SK-N-SH (cell line): ENCODE measurements around the gene GABRB1. TPM values are rescaled to one million over a fixed set of nuclear protein-coding genes. Genes with fewer than 3 reads are reported as not detected.

ENCODE experiments used
- CTCF ChIA-PET: fragments of 300-600, 350-600 bp; formaldehyde crosslinking; extraction: SDS; loops from one replicate; lab custom pipeline; 2021; lab: Yijun Ruan, JAX
- POLR2A ChIA-PET: fragments of 350-600 bp; sonication (Branson Sonifier 250); formaldehyde crosslinking; extraction: SDS; loops from one replicate; lab custom pipeline; 2020; ENCODE audit warnings: antibody characterized with exemption, inconsistent platforms; lab: Yijun Ruan, JAX
- DNase-seq: peaks from one replicate; pipeline ENCODE4 v3.0.0; 2012
- H2AFZ ChIP-seq: fragments of 200-600 bp; sonication (generic); 2 replicates; pipeline ENCODE4 v1.8.1; 2016; ENCODE audit warnings: antibody characterized with exemption, mild to moderate bottlenecking, low read depth
- H3F3A ChIP-seq: fragments of 200-600 bp; sonication (generic); replicated peaks from 2 replicates; pipeline ENCODE3; 2016; ENCODE audit warnings: antibody characterized with exemption, mild to moderate bottlenecking; ENCODE audit not compliant: insufficient read depth
- H3K27ac ChIP-seq, 2 experiments: fragments of 200-500 bp in 1 of 2; fragments of 200-600 bp in 1 of 2; sonication (Bioruptor generic) in 1 of 2; sonication (generic), shearing (Covaris generic) in 1 of 2; 2 replicates each; pipeline versions ENCODE4 v1.5.1 to v1.6.1; 2014 to 2016; ENCODE audit warnings: low read depth in 2 of 2, inconsistent platforms in 1 of 2, low read length in 1 of 2, mild to moderate bottlenecking in 1 of 2, mixed read lengths in 1 of 2
- H3K27me3 ChIP-seq: fragments of 200-600 bp; sonication (generic), shearing (Covaris generic); 2 replicates; pipeline ENCODE4 v1.6.1; 2016; ENCODE audit warnings: mixed run types; ENCODE audit not compliant: insufficient read depth
- H3K36me3 ChIP-seq, 2 experiments: fragments of 200-500 bp in 1 of 2; fragments of 200-600 bp in 1 of 2; sonication (Bioruptor generic) in 1 of 2; sonication (generic) in 1 of 2; replicated peaks in 1 of 2; 2 replicates each; pipeline versions ENCODE3 to v1.5.1; 2014 to 2016; ENCODE audit warnings: low read length in 1 of 2, mild to moderate bottlenecking in 1 of 2; ENCODE audit not compliant: insufficient read depth in 2 of 2, control insufficient read depth in 1 of 2
- H3K4me1 ChIP-seq, 2 experiments: fragments of 200-500 bp in 1 of 2; fragments of 200-600 bp in 1 of 2; sonication (Bioruptor generic) in 1 of 2; sonication (generic), shearing (Covaris generic) in 1 of 2; 2 replicates each; pipeline versions ENCODE4 v1.5.1 to v1.6.1; 2014 to 2016; ENCODE audit warnings: low read depth in 1 of 2, low read length in 1 of 2, mixed run types in 1 of 2; ENCODE audit not compliant: insufficient read depth in 2 of 2, control insufficient read depth in 1 of 2
- H3K4me2 ChIP-seq: fragments of 200-600 bp; sonication (generic), shearing (Covaris generic); 2 replicates; pipeline ENCODE4 v1.6.1; 2017; ENCODE audit warnings: mixed run types
- H3K4me3 ChIP-seq, 2 experiments: fragments of 200-500 bp in 1 of 2; fragments of 200-600 bp in 1 of 2; sonication (Bioruptor generic) in 1 of 2; sonication (generic), shearing (Covaris generic) in 1 of 2; 2 replicates each; pipeline versions ENCODE4 v1.5.1 to v1.8.1; 2014 to 2016; ENCODE audit warnings: low read depth in 2 of 2, inconsistent platforms in 1 of 2, low read length in 1 of 2, mild to moderate bottlenecking in 1 of 2, mixed read lengths in 1 of 2, moderate library complexity in 1 of 2
- H3K79me2 ChIP-seq: fragments of 200-600 bp; sonication (generic); 2 replicates; pipeline ENCODE4 v1.8.1; 2017; ENCODE audit warnings: mild to moderate bottlenecking; ENCODE audit not compliant: insufficient read depth
- H3K9ac ChIP-seq: fragments of 200-600 bp; sonication (generic); 2 replicates; pipeline ENCODE4 v1.6.1; 2017; ENCODE audit warnings: mixed run types
- H3K9me2 ChIP-seq: fragments of 200-600 bp; sonication (generic); 2 replicates; pipeline ENCODE4 v1.6.1; 2017; ENCODE audit warnings: mixed run types
- H3K9me3 ChIP-seq: fragments of 200-600 bp; sonication (generic); 2 replicates; pipeline ENCODE4 v1.6.1; 2017; ENCODE audit warnings: mixed run types, mild to moderate bottlenecking, moderate library complexity
- H4K20me1 ChIP-seq: fragments of 200-600 bp; sonication (generic); 2 replicates; pipeline ENCODE4 v1.6.1; 2017; ENCODE audit warnings: mild to moderate bottlenecking, mixed run types; ENCODE audit not compliant: insufficient read depth
- FOXJ3 ChIP-seq: sonication (generic); formaldehyde crosslinking; IDR thresholded peaks from 2 replicates; pipeline ENCODE4 v1.5.1; 2020; ENCODE audit warnings: mild to moderate bottlenecking, missing genetic modification reagents
- GABPA ChIP-seq: IDR thresholded peaks from 2 replicates; pipeline ENCODE4 v1.4.0; 2012; ENCODE audit warnings: low read depth, mild to moderate bottlenecking
- GATA2 ChIP-seq: sonication (generic); formaldehyde crosslinking; IDR thresholded peaks from 2 replicates; pipeline ENCODE4 v1.5.0; 2020; ENCODE audit warnings: mild to moderate bottlenecking, missing genetic modification reagents
- NFIC ChIP-seq: IDR thresholded peaks from 2 replicates; pipeline ENCODE4 v1.4.0; 2012; ENCODE audit warnings: borderline replicate concordance
- POLR2AphosphoS5 ChIP-seq: IDR thresholded peaks from 2 replicates; pipeline ENCODE4 v1.6.1; 2012; ENCODE audit warnings: low read depth, low read length
- TCF12 ChIP-seq: IDR thresholded peaks from 2 replicates; pipeline ENCODE4 v1.4.0; 2012
- TEAD4 ChIP-seq: IDR thresholded peaks from 2 replicates; pipeline ENCODE4 v1.4.0; 2012; ENCODE audit warnings: mild to moderate bottlenecking, borderline replicate concordance; ENCODE audit not compliant: insufficient read depth
- WGBS: methylation state at CpG from one replicate; pipeline ENCODE4 v1.1.6; 2017; ENCODE audit warnings: low lambda C conversion rate; 5-methylcytosine and 5-hydroxymethylcytosine counted together
- polyA plus RNA-seq, 3 experiments: library from polyadenylated mRNA; depleted of rRNA; stranded (reverse); fragments of >200 nt; gene quantifications; 2 replicates each; pipeline ENCODE4 v1.2.3, GENCODE V29; 2012
- TF ChIP-seq, protein P1 (sequence below): IDR thresholded peaks from 2 replicates; pipeline ENCODE4 v1.4.0; 2012; ENCODE audit warnings: low read depth
- TF ChIP-seq, protein P2 (sequence below): fragments of 150-350 bp; IDR thresholded peaks from 2 replicates; pipeline ENCODE4 v1.6.1; 2017; ENCODE audit warnings: antibody characterized with exemption, low read length, low read depth, borderline replicate concordance
- TF ChIP-seq, protein P3 (sequence below): IDR thresholded peaks from 2 replicates; pipeline ENCODE4; 2012

GABRB1 gene
- polyA plus RNA-seq, 1 of the 3 experiments (the other 2 are of a cell fraction): not detected

DNA sequence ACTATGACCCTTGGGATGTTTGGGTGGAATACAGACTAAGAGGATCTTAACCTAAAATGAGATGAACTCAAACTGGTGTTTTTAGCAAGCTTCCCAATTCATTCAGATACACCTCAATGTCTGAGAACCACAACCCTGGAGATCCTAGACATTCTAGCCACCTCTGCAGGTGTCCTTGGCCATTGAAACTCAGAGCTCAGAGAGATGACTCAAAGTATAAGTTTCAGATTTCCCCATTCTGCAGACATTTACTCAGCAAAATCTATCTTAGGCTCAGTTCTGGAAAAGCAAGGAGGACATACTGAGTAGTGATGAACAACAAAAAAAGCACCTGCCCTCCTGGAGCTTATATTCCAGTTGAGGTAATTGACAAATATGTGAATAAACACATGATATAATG lies 384.4 kb downstream of the GABRB1 start:
- no peak for DNase-seq
- no peaks in the 10 kb centered on the region for H3K9me2 ChIP-seq
- CTCF ChIA-PET: no interaction called here
- POLR2A ChIA-PET: no interaction called here
- H3K27ac ChIP-seq: no peak overlapping the region
- H3K36me3 ChIP-seq: no peaks in the 10 kb centered on the region
- no peaks in the 10 kb centered on the region for H3K79me2 ChIP-seq
- no peak overlapping the region for H3K9ac ChIP-seq
- H3F3A ChIP-seq: no peaks in the 10 kb centered on the region
- no peaks in the 10 kb centered on the region for H4K20me1 ChIP-seq
- no peak overlapping the region for H3K4me3 ChIP-seq
- no peaks in the 10 kb centered on the region for H3K9me3 ChIP-seq
- no peaks in the 10 kb centered on the region; the same call in 1 of the 2 replicates for H3K27me3 ChIP-seq
- H3K4me2 ChIP-seq: no peak overlapping the region
- H3K4me1 ChIP-seq: no peaks in the 10 kb centered on the region
- TF ChIP-seq, protein P1, sequence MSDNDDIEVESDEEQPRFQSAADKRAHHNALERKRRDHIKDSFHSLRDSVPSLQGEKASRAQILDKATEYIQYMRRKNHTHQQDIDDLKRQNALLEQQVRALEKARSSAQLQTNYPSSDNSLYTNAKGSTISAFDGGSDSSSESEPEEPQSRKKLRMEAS: no peak
- TF ChIP-seq TEAD4 (no peak), NFIC (no peak), GATA2 (CRISPR knock-in tag) (no peak)
- H2AFZ ChIP-seq: no peak overlapping the region

DNA sequence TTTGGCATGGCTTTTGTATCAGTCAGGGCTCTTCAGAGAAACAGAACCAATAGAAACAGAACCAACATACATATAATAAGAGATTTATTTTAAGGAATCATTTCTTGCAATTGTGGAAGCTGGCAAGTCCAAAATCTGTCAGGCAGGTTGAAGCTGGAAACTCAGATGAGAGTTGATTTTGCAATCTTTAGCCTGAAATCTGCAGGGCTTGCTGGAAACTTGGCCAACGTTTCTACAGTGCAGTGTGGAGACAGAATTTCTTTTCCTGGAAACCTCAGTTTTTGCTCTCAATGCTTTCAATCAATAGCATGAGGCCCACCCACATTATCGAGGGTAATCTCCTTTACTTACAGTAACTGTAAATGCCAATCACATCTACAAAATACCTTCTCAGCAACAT lies 386.8 kb downstream of the GABRB1 start:
- H3K79me2 ChIP-seq: no peaks in the 10 kb centered on the region
- ChIA-PET CTCF (no interaction called here), POLR2A (no interaction called here)
- no peaks in the 10 kb centered on the region for H3K4me1 ChIP-seq
- H3K27ac ChIP-seq: no peak overlapping the region
- H3K9me2 ChIP-seq: no peaks in the 10 kb centered on the region
- H3K36me3 ChIP-seq: no peaks in the 10 kb centered on the region
- H3K27me3 ChIP-seq: no peaks in the 10 kb centered on the region
- H3K9me3 ChIP-seq: no peaks in the 10 kb centered on the region
- no peak overlapping the region for H3K4me2 ChIP-seq
- DNase-seq: no peak
- no peak for TF ChIP-seq GABPA
- no peak for TF ChIP-seq TCF12
- no peak for TF ChIP-seq FOXJ3 (CRISPR knock-in tag)
- TF ChIP-seq POLR2AphosphoS5: no peak
- TF ChIP-seq, protein P2, sequence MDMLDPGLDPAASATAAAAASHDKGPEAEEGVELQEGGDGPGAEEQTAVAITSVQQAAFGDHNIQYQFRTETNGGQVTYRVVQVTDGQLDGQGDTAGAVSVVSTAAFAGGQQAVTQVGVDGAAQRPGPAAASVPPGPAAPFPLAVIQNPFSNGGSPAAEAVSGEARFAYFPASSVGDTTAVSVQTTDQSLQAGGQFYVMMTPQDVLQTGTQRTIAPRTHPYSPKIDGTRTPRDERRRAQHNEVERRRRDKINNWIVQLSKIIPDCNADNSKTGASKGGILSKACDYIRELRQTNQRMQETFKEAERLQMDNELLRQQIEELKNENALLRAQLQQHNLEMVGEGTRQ: no peak
- H3F3A ChIP-seq: no peaks in the 10 kb centered on the region
- H2AFZ ChIP-seq: no peak overlapping the region
- H3K4me3 ChIP-seq: no peak overlapping the region
- WGBS: 23% methylated on average over 2 of the region's 2 CpGs
- H3K9ac ChIP-seq: no peak overlapping the region
- no peaks in the 10 kb centered on the region for H4K20me1 ChIP-seq

DNA sequence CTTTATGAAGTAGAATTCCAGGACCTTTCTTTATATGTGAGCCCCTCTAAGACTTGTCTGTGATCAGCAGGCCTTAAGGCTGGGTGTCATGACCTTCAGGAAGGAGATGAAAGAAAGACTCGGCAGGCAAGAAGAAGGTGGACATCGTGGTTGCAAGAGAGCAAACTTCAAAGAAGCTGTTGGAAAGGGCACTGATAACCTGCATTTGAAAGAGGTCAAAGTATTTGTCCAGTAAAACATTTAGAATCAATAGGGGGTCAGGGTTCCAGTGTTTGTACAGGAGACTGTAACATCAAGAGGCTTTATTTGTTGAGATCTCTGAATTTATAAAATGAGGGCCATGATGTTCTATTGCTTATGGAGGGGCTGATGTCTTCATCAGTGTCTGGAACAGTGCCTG lies 387.9 kb downstream of the GABRB1 start:
- no peak overlapping the region for H3K9ac ChIP-seq
- no peaks in the 10 kb centered on the region for H3K79me2 ChIP-seq
- no peaks in the 10 kb centered on the region; the same call in 1 of the 2 replicates for H3K27me3 ChIP-seq
- no peak overlapping the region for H3K4me3 ChIP-seq
- H3F3A ChIP-seq: no peaks in the 10 kb centered on the region
- no peak overlapping the region for H3K4me2 ChIP-seq
- no peaks in the 10 kb centered on the region for H4K20me1 ChIP-seq
- WGBS: 21% methylated on average over 2 of the region's 2 CpGs
- POLR2A ChIA-PET: no interaction called here
- no peaks in the 10 kb centered on the region for H3K9me2 ChIP-seq
- H2AFZ ChIP-seq: no peak overlapping the region
- TF ChIP-seq, protein P3, sequence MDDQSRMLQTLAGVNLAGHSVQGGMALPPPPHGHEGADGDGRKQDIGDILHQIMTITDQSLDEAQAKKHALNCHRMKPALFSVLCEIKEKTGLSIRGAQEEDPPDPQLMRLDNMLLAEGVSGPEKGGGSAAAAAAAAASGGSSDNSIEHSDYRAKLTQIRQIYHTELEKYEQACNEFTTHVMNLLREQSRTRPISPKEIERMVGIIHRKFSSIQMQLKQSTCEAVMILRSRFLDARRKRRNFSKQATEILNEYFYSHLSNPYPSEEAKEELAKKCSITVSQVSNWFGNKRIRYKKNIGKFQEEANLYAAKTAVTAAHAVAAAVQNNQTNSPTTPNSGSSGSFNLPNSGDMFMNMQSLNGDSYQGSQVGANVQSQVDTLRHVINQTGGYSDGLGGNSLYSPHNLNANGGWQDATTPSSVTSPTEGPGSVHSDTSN: no peak
- no peaks in the 10 kb centered on the region for H3K9me3 ChIP-seq
- no peaks in the 10 kb centered on the region for H3K36me3 ChIP-seq
- CTCF ChIA-PET: interaction anchor here (0.6 kb wide), 1 partner anchor 59 kb away, joined by 3 read pairs; no protein-coding TSS in a partner anchor
- no peak for DNase-seq
- no peak overlapping the region for H3K27ac ChIP-seq
- no peaks in the 10 kb centered on the region for H3K4me1 ChIP-seq
